ENCODE measurements around the gene FREM1.

DNA sequence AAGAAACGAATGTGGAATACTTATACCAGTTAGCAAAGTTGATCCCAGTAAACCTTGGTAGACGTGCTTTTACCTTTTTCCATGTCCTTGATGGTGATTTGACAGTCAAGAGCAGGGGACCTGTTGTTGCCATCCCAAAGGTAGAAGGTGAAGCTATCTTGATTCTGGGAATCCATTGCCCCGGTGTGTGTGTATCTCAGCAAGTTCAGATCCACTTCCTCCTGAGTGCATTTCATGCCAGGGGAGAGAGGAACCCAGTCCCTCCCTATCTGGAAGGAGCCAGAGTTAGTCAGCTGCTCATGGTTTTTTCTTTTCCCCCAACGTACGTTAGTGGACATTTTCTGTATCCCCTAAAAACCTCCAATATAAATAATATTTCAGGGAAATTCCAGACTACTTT is 121.4 kb downstream of the FREM1 start:
- TF ChIP-seq CTCF (IDR thresholded peaks at IDR 0.05; ENCODE audit: low read length): no peak
- no peak for TF ChIP-seq EZH2 (IDR thresholded peaks at IDR 0.05; ENCODE audit: borderline replicate concordance, low read length)
